ENCODE measurements around the gene TCEAL4.

TCEAL4 gene

GRCh38 chrX:103631145-103631544, 45.8 kb downstream of the TCEAL4 start:
- no peaks in the 10 kb centered on the region for H4K20me1 ChIP-seq (ENCODE audit: control insufficient read depth, insufficient read depth, low read depth, low read length)
- H3K9me3 ChIP-seq (ENCODE audit: control insufficient read depth, insufficient read depth, low read length) = no peaks in the 10 kb centered on the region
- no peaks in the 10 kb centered on the region for H3K36me3 ChIP-seq (ENCODE audit: control insufficient read depth, low read length)
- no peak for TF ChIP-seq EZH2phosphoT487 (IDR thresholded peaks at IDR 0.05; ENCODE audit: borderline replicate concordance, low read length)
- TF ChIP-seq, protein P1, sequence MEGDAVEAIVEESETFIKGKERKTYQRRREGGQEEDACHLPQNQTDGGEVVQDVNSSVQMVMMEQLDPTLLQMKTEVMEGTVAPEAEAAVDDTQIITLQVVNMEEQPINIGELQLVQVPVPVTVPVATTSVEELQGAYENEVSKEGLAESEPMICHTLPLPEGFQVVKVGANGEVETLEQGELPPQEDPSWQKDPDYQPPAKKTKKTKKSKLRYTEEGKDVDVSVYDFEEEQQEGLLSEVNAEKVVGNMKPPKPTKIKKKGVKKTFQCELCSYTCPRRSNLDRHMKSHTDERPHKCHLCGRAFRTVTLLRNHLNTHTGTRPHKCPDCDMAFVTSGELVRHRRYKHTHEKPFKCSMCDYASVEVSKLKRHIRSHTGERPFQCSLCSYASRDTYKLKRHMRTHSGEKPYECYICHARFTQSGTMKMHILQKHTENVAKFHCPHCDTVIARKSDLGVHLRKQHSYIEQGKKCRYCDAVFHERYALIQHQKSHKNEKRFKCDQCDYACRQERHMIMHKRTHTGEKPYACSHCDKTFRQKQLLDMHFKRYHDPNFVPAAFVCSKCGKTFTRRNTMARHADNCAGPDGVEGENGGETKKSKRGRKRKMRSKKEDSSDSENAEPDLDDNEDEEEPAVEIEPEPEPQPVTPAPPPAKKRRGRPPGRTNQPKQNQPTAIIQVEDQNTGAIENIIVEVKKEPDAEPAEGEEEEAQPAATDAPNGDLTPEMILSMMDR (IDR thresholded peaks at IDR 0.05; ENCODE audit: low read depth, low read length, poor library complexity, severe bottlenecking) = no peak
- peaks cover 11% of the 10 kb centered on the region for H3K4me1 ChIP-seq (ENCODE audit: control insufficient read depth, low read length)
- no peaks in the 10 kb centered on the region for H3K27me3 ChIP-seq (ENCODE audit: control insufficient read depth, low read length)
- no peaks in the 10 kb centered on the region for H3K79me2 ChIP-seq (ENCODE audit: control insufficient read depth, low read length)
- no peak overlapping the region for H3K4me2 ChIP-seq (ENCODE audit: low read length)
- H3K27ac ChIP-seq (ENCODE audit: low read depth, low read length) = no peak overlapping the region
- H3F3A ChIP-seq (ENCODE audit: control insufficient read depth, insufficient read depth) = no peaks in the 10 kb centered on the region
- H3K9me2 ChIP-seq (replicated peaks; ENCODE audit: control insufficient read depth, low read length) = no peaks in the 10 kb centered on the region
- H3K4me3 ChIP-seq (ENCODE audit: low read length) = no peak overlapping the region

DNA sequence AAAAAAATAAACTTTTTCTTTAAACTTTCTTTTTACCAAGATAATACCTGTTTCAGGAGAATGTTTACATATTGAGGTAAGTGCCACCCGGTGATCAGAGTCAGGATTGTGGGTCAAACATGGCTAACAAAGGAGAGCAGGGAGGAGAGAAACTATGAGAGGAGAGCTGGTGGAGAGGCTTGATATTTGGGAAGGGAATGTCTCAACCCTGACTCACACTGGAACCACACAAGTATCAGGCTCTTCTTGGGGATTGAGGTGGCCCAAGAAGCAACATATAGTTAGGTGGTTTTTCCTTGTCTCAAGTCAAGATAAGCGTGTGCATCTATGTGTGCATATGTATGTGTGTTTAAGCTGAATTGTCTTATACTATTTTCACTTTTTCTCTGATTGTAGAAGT, 50.1 kb downstream of the TCEAL4 start:
- H3K4me2 ChIP-seq (ENCODE audit: low read length) = no peak overlapping the region
- no peak overlapping the region for H3K4me3 ChIP-seq (ENCODE audit: low read length)
- no peaks in the 10 kb centered on the region for H3K9me2 ChIP-seq (replicated peaks; ENCODE audit: control insufficient read depth, low read length)
- TF ChIP-seq, protein P1 (IDR thresholded peaks at IDR 0.05; ENCODE audit: low read depth, low read length, poor library complexity, severe bottlenecking) = no peak
- TF ChIP-seq EZH2phosphoT487 (IDR thresholded peaks at IDR 0.05; ENCODE audit: borderline replicate concordance, low read length) = no peak
- H3K4me1 ChIP-seq (ENCODE audit: control insufficient read depth, low read length) = no peaks in the 10 kb centered on the region
- no peaks in the 10 kb centered on the region for H3K9me3 ChIP-seq (ENCODE audit: control insufficient read depth, insufficient read depth, low read length)
- no peak overlapping the region for H3K27ac ChIP-seq (ENCODE audit: low read depth, low read length)
- no peaks in the 10 kb centered on the region for H3F3A ChIP-seq (ENCODE audit: control insufficient read depth, insufficient read depth)
- H4K20me1 ChIP-seq (ENCODE audit: control insufficient read depth, insufficient read depth, low read depth, low read length) = no peaks in the 10 kb centered on the region
- H3K36me3 ChIP-seq (ENCODE audit: control insufficient read depth, low read length) = no peaks in the 10 kb centered on the region
- no peaks in the 10 kb centered on the region for H3K79me2 ChIP-seq (ENCODE audit: control insufficient read depth, low read length)
- no peaks in the 10 kb centered on the region for H3K27me3 ChIP-seq (ENCODE audit: control insufficient read depth, low read length)
